Natural killer cell (primary cell): Measurements from ENCODE around the gene SLC5A9. TPM values are rescaled to one million over a fixed set of nuclear protein-coding genes. Genes with fewer than 3 reads are reported as not detected.
A peak's percentile ranks its signal among the peaks of the same experiment; 100 is the strongest.

Experiments used
- ATAC-seq, 3 donors: fragments of 150-1000 bp in 2 of 3; fragments of 200-7000 bp in 1 of 3; cut with Tn5 transposase; 1 replicate in 1 of 3; 2 replicates in 2 of 3; pipeline ENCODE4 v1.10.0; 2021; ENCODE audit warnings: mild to moderate bottlenecking in 2 of 3, moderate library complexity in 2 of 3
- DNase-seq, 2 donors: peaks; one replicate each; pipeline versions ENCODE4 v3.0.0 to v3.0.0-alpha.2; 2013 to 2021; ENCODE audit warnings: mixed read lengths in 1 of 2
- H3K27ac ChIP-seq: one replicate; pipeline ENCODE4 v1.5.1; 2013; ENCODE audit warnings: mild to moderate bottlenecking, low read length
- H3K27me3 ChIP-seq: one replicate; pipeline ENCODE4 v1.6.1; 2013; ENCODE audit warnings: low read length; ENCODE audit not compliant: control insufficient read depth, insufficient read depth
- H3K36me3 ChIP-seq: one replicate; pipeline ENCODE4 v1.6.1; 2013; ENCODE audit warnings: low read length; ENCODE audit not compliant: control insufficient read depth, insufficient read depth
- H3K4me1 ChIP-seq: one replicate; pipeline ENCODE4 v1.6.1; 2013; ENCODE audit warnings: low read length; ENCODE audit not compliant: control insufficient read depth, insufficient read depth
- H3K4me3 ChIP-seq: one replicate; pipeline ENCODE4 v1.5.1; 2013; ENCODE audit warnings: low read length
- H3K9me3 ChIP-seq: one replicate; pipeline ENCODE4 v1.6.1; 2013; ENCODE audit warnings: low read length; ENCODE audit not compliant: control insufficient read depth, insufficient read depth
- H3K27ac Mint-ChIP-seq, 2 donors: one replicate each; pipeline ENCODE4 v1.8.0; 2022; ENCODE audit warnings: mild to moderate bottlenecking in 2 of 2, mixed read lengths in 2 of 2, moderate library complexity in 1 of 2
- H3K27me3 Mint-ChIP-seq, 2 donors: one replicate each; pipeline ENCODE4 v1.8.0; 2022; ENCODE audit warnings: low read depth in 2 of 2, mixed read lengths in 2 of 2
- H3K36me3 Mint-ChIP-seq: one replicate; pipeline ENCODE4 v1.8.0; 2022; ENCODE audit warnings: mixed read lengths
- H3K4me1 Mint-ChIP-seq, 2 donors: one replicate each; pipeline ENCODE4 v1.8.0; 2022; ENCODE audit warnings: mixed read lengths in 2 of 2
- H3K4me3 Mint-ChIP-seq: one replicate; pipeline ENCODE4 v1.8.0; 2022; ENCODE audit warnings: mild to moderate bottlenecking, moderate library complexity, mixed read lengths
- H3K9me3 Mint-ChIP-seq, 2 donors: one replicate each; pipeline ENCODE4 v1.8.0; 2022; ENCODE audit warnings: mixed read lengths in 2 of 2
- WGBS: methylation state at CpG from one replicate; pipeline ENCODE4 v1.1.7; 2013; ENCODE audit warnings: missing lambda C conversion rate; ENCODE audit not compliant: insufficient coverage; 5-methylcytosine and 5-hydroxymethylcytosine counted together
- intact Hi-C: fragments of 100-400 bp; cut with micrococcal nuclease; formaldehyde crosslinking; loops from one replicate; pipeline ENCODE4 v1.14.2; 2022
- total RNA-seq, 4 donors: library from RNA; stranded (reverse); fragments of 120-200 nt in 1 of 4; gene quantifications; one replicate each; pipeline versions ENCODE4 v1.2.3 to v1.2.4, GENCODE V29; 2013 to 2022
- TF ChIP-seq, protein P1 (sequence below): fragments of 200-600 bp; IDR thresholded peaks from one replicate; pipeline ENCODE4 v1.8.0; 2022; ENCODE audit warnings: antibody characterized with exemption

Gene SLC5A9
- total RNA-seq, 3 donors from 2014 or later (not counting 1 experiment from before 2014, with no cell fraction given) = not detected

DNA sequence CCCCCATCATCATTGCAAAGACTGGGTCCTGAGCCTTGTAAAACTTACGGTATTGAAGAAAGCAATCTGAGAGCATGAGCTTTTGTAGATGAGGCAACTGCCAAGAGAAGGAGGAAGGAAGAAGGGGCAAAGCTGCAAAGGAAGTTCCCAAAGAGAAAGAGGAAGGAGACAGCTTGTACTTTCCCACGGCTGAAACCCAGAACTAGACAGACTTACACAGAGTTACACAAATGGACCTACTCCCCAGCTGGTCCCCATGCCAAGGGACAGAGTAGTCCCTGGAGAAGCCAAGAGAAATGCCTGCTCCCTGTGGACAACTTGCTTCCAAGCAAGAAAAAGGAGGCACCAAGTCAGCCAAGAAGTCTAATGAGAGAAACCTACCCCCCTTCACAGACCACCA lies 22.6 kb downstream of the SLC5A9 start:
- WGBS = 0% methylated on average over 2 of the region's 2 CpGs
- H3K9me3 Mint-ChIP-seq = no peaks in the 10 kb centered on the region
- no peaks in the 10 kb centered on the region for H3K27me3 Mint-ChIP-seq
- TF ChIP-seq, protein P1, sequence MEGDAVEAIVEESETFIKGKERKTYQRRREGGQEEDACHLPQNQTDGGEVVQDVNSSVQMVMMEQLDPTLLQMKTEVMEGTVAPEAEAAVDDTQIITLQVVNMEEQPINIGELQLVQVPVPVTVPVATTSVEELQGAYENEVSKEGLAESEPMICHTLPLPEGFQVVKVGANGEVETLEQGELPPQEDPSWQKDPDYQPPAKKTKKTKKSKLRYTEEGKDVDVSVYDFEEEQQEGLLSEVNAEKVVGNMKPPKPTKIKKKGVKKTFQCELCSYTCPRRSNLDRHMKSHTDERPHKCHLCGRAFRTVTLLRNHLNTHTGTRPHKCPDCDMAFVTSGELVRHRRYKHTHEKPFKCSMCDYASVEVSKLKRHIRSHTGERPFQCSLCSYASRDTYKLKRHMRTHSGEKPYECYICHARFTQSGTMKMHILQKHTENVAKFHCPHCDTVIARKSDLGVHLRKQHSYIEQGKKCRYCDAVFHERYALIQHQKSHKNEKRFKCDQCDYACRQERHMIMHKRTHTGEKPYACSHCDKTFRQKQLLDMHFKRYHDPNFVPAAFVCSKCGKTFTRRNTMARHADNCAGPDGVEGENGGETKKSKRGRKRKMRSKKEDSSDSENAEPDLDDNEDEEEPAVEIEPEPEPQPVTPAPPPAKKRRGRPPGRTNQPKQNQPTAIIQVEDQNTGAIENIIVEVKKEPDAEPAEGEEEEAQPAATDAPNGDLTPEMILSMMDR = no peak
- H3K36me3 Mint-ChIP-seq = no peaks in the 10 kb centered on the region
- H3K4me1 ChIP-seq = peaks cover 5% of the 10 kb centered on the region
- peaks cover 21 to 32% of the 10 kb centered on the region in 2 donors for H3K4me1 Mint-ChIP-seq
- H3K27ac ChIP-seq = peak overlapping the region; percentile 6
- no peaks in the 10 kb centered on the region for H3K36me3 ChIP-seq
- H3K9me3 ChIP-seq = no peaks in the 10 kb centered on the region
- H3K4me3 ChIP-seq = no peak overlapping the region
- intact Hi-C loops = no loop called here
- peak overlapping the region in 1 of 2 donors; percentile 43 for H3K27ac Mint-ChIP-seq
- no peak overlapping the region for H3K4me3 Mint-ChIP-seq
- ATAC-seq (peak in 2 of 3 donors; percentile 41 to 53), DNase-seq (no peak)
- H3K27me3 ChIP-seq = no peaks in the 10 kb centered on the region

DNA sequence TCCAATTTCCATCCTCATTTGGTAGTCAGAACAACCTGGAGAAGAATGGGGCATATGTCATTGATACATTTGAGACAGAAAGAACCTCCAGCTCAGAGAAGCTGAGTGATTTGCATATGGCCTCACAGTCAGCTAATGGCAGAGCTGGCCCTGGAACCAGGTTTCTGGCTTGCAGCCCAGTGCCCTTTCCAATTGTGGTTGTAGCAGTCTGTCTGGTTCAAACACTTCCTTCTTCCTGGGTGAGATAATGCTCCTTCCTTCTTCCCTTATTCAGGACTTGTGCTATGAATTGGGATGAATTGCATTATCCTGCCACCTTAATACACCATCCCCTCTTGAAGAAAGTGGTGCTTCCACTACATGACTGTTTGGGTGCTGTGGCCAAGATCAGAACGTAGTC lies 24.2 kb downstream of the SLC5A9 start:
- H3K4me3 ChIP-seq = no peak overlapping the region
- H3K4me1 ChIP-seq = peaks cover 16% of the 10 kb centered on the region
- no peak for ATAC-seq
- intact Hi-C loops = no loop called here
- Mint-ChIP-seq H3K36me3 (no peaks in the 10 kb centered on the region), H3K27me3 (no peaks in the 10 kb centered on the region), H3K4me1 (peaks cover 32 to 42% of the 10 kb centered on the region in 2 donors), H3K27ac (no peak overlapping the region), H3K4me3 (no peak overlapping the region), H3K9me3 (no peaks in the 10 kb centered on the region)
- no peaks in the 10 kb centered on the region for H3K9me3 ChIP-seq
- no peak for DNase-seq
- 35% methylated on average over 1 of the region's 1 CpG for WGBS
- H3K27ac ChIP-seq = no peak overlapping the region
- H3K27me3 ChIP-seq = no peaks in the 10 kb centered on the region
- no peaks in the 10 kb centered on the region for H3K36me3 ChIP-seq
- TF ChIP-seq, protein P1 = no peak

DNA sequence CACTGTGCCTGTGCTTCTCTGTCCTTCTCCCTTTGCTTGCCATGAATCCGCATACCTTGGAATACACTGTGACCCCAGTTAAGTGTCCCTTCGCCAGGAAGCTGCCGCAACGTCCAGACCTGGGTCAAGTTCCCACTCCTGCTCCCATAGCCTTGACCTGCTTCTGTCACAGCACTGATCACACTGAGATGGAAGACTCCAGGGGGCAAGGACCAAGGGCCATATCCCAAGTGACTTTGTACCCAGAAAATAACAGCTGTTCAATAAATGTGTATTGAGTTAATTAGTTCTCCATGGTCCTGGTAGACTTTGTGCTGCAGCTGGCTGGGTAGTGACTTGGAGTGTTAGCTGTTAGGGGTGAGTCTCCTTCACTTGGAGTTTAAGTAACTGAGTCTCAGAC lies 25.8 kb downstream of the SLC5A9 start:
- Histone ChIP-seq H3K4me1 (peaks cover 28% of the 10 kb centered on the region), H3K27ac (no peak overlapping the region), H3K36me3 (no peaks in the 10 kb centered on the region), H3K9me3 (no peaks in the 10 kb centered on the region), H3K4me3 (no peak overlapping the region), H3K27me3 (no peaks in the 10 kb centered on the region)
- H3K9me3 Mint-ChIP-seq = no peaks in the 10 kb centered on the region
- no peak for DNase-seq
- H3K4me3 Mint-ChIP-seq = no peak overlapping the region
- H3K27me3 Mint-ChIP-seq = no peaks in the 10 kb centered on the region
- H3K36me3 Mint-ChIP-seq = no peaks in the 10 kb centered on the region
- TF ChIP-seq, protein P1 = no peak
- H3K27ac Mint-ChIP-seq = peak overlapping the region in 1 of 2 donors; percentile 41
- ATAC-seq = no peak
- peaks cover 49 to 59% of the 10 kb centered on the region in 2 donors for H3K4me1 Mint-ChIP-seq
- 90% methylated on average over 4 of the region's 4 CpGs for WGBS
- intact Hi-C loops = no loop called here

GRCh38 chr1:48249868-48250267 lies 27.4 kb downstream of the SLC5A9 start:
- peaks cover 52 to 62% of the 10 kb centered on the region in 2 donors for H3K4me1 Mint-ChIP-seq
- Histone ChIP-seq H3K9me3 (no peaks in the 10 kb centered on the region), H3K4me3 (no peak overlapping the region), H3K4me1 (peaks cover 28% of the 10 kb centered on the region), H3K27ac (no peak overlapping the region), H3K36me3 (no peaks in the 10 kb centered on the region), H3K27me3 (no peaks in the 10 kb centered on the region)
- TF ChIP-seq, protein P1 = no peak
- 77% methylated on average over 3 of the region's 3 CpGs for WGBS
- H3K27me3 Mint-ChIP-seq = no peaks in the 10 kb centered on the region
- intact Hi-C loops = no loop called here
- no peaks in the 10 kb centered on the region for H3K9me3 Mint-ChIP-seq
- H3K4me3 Mint-ChIP-seq = no peak overlapping the region
- DNase-seq (no peak), ATAC-seq (no peak)
- no peaks in the 10 kb centered on the region for H3K36me3 Mint-ChIP-seq
- no peak overlapping the region for H3K27ac Mint-ChIP-seq
